NCI-H82 treated with DMSO at 0.1 percent for 48 hours (cell line): ENCODE measurements around the gene EPHA3.

ENCODE experiments used
- DNase-seq: peaks from one replicate; lab custom pipeline; 2025; ENCODE audit not compliant: unreplicated experiment; lab: John Stamatoyannopoulos, UW

EPHA3 gene

DNA sequence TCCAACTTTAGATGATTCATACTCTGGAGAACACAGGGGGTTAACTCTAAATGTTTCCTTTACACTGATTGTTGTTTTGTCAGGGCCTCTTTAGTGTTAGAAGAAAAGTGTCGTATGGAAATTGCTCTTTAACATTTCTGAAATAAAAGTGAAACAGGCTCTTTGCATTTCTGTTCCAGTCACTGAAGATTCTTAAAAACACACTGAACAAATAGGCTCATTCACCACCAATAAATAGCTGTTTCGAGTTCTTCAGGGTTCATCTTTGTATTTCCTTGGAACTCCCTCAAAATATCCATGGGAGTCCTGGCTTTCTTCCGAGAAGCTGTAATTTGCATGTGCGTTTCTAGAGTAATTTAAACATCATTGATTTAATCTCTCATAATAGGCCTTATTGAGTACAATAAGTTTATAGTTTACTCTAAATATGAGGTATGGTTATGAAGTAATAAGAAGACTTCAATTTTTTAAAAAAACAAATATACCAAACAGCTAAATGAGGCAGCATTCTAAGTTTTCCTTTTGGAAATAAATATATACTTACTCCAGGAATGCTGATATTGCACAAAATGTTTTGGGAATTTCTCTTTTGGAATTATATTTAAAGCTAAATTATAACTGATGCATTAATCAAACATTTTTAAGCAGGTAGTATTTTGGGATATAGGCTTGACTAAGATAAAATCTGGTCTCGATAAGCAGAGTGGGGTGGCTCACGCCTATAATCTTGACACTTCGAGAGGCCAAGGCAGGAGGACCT, 327.4 kb downstream of the EPHA3 start:
- no peak for DNase-seq

DNA sequence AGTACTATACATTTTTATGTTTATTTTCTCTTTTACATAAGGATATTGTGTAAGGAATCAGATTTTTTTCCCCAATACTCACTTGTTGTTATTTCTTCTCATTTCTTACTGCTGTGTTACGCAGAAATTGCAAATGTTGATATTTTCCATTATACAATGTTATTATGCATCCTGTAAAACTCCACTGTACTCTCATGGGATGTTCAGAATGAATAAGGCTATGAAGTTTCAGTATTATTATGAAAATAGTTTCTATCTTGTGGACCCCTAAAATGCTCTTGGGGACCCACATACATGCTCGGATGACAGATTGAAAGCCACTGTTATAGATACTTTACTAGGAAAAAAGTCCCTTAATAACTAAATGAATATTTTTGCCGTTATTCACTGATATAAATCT, 329.4 kb downstream of the EPHA3 start:
- DNase-seq: no peak

DNA sequence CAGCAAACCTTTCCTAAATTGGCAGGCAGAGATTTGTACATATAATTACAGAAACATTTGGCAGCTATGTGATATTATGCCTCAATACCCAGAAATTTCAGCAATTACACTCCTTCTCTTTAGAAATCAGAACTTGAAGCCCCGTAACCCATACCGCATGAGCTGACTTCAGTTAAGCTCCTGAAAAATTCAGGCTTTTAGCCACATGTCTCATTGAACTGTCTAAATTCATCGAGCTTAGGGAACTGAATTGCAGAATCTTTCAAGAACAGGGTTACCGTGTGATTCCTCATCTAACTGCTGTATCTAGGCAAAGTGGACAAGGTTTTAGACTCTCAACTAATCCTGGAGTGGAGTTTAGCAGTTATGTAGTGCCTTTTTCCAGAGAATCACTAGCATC, 333.0 kb downstream of the EPHA3 start:
- no peak for DNase-seq

DNA sequence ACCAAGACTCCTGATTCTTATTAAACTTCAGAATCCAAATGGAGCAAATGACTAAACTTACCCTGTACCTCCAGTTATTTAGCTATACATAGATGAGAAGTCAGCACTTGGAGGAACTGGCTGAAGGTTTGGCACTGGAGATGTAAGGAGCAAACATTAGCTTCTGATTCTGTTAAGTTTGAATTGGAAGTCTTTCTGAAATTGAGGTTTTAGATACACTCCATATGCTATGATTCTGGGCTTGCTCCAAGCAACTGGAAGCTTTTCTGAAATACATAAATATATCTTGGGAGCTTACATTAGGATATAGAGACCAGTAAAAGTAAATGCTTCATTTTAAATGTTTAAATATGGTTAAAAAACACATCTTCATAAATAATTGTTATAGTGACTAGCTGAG, 333.7 kb downstream of the EPHA3 start:
- DNase-seq: no peak

DNA sequence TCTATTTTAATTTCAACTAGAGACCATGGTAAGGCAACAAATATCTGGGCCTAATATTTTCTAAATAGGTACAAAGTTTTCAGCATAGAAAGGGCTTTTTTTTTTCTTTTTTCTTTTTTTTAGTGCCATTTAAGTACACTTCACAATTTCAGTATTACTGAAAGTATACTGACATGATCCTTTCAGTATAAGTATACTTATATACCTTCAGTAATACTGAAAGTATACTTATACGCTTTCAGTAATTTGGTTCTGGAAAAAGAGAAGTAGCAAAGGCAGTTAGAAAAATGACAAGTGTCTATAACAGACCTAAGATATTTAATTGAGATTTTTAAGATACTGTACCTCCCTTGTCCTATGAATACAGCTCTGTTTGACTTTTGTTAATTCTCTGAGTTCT, 339.2 kb downstream of the EPHA3 start:
- no peak for DNase-seq

DNA sequence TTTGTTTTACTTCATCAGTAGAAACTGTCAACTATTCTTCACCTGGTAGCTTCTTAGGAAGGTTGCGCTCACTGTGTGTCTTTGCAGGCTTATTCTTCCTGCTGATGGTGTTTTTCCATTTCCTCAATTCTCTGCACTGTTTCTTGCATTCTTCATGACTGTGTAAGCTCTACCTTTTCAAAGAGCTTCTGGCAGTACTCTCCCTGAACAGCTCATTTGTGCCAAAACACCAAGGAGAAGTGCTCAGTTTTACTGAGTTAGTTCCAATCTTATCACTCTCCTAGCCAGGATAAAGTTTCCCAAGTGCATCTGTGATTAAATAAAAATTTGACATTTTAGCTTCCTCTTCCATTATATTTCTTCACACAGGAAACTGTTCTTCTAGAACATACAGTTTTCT, 339.8 kb downstream of the EPHA3 start:
- no peak for DNase-seq

DNA sequence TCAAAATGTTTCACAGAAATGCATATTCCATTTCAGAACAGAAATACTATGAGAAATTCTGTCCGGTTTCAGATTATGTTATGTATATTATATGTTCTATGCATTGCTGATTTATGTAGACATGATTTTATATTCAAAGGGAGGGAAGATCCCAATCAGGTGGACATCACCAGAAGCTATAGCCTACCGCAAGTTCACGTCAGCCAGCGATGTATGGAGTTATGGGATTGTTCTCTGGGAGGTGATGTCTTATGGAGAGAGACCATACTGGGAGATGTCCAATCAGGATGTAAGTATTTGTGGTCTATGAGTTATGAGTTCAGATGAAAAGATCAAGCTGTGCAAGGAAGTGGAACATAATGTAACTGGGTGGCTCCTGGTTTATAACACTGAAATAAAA, 341.7 kb downstream of the EPHA3 start:
- no peak for DNase-seq

DNA sequence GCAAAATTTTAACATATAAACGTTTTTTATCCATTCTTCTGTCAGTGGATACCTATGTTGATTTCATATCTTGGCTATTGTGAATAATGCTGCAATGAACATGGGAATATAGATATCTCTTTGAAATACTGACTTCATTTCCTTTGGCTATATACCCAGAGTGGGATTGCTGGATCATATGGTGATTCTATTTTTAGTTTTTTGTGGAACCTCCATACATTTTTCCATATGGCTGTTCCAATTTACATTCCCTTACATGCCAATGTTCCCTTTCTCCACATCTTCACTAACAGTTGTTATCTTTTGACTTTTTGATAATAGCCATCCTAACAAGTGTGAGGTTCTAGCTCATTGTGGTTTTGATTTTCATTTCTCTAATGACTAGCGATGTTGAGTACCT, 344.6 kb downstream of the EPHA3 start:
- DNase-seq: no peak

DNA sequence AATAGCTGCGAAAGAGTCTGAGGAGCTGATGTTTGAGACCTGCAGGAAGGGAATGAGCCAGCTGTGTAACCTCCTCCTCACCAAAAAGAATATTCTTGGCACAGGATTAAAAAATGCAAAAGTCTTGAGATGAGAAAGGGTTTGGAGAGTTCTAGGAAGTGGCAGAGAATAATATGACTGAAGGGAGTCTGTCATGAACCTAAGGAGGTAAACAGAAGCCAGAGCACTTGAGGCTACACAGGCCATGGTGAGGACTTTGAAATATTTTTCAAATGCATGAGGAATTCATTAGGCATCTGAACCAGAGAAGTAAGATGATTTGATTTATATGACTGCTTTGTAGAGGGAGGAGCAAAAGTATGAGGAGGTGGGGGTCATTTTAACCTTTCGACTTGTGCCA, 347.8 kb downstream of the EPHA3 start:
- no peak for DNase-seq

DNA sequence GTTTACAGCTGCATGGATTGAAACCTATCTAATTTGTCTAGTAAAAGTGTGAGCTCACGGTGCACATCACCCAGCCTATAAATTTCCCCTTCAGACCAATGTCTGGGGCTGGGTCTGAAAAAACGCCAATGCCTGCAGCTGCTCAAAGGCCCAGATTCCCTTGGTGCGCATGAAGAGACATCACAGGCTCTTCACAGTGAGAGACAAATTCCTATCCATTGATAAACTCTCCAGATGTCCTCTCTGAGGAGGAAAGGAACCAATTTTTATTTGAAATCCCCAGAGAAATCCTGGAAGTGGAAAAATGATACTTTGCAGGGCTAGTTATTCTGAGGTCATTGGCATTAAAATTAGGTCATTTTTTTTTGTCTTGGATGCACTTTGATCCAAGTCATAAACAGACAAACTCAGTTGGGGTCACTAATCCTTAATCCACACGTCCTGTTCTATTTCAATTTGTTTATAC, 360.5 kb downstream of the EPHA3 start:
- no peak for DNase-seq

DNA sequence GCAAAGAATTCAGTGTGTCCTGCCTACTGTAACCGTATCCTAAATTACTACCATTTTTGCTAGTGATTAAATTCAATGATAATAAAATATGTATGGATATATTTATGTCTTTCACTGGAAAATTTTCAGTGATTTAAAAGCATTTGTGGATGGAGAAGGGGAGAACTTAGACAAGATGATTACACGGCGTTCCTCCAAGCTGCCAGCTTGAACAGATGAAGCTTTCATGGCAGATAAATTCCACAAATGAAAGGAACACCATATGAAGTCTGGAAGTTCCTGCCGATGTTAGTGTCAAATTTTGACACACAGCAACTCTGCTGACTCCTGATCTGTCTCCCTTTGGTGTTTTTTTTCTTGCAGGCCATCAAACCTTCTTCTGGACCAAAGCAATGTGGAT, 364.7 kb downstream of the EPHA3 start:
- no peak for DNase-seq

DNA sequence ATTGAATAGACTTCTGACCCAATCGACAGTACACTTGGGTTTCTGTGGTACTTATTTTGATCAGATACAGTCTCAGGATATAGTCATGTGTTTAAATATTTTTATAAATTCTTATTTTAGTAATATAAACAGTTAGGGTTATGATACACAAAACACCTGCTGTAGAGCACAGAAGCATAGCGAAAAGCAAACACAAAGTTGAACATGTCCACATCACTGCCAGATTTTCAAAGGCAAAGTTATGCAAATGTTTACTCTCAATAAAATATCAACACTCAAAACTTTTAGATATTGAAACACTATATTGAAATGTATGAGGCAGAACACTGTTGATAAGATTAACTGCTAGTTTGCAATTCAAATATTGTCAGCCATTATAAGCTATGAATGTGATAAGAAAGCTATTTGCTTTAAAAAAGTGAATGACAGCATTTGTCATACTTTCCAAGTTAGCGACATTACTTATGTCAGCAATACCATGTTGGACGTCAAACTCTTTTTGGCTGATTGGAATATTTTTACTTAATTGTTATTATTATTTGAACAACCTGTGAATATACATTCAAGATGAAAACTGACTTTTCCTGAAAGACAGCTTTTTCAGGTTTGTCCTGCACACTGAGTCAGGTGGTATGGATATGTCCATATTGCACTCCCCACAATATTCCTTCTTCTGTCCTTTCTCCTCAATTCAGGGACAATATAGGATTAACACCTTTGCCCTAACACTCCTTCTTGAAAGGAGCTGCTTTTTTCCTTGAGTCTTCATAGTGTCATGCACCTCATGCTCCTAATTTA, 367.1 kb downstream of the EPHA3 start:
- no peak for DNase-seq

DNA sequence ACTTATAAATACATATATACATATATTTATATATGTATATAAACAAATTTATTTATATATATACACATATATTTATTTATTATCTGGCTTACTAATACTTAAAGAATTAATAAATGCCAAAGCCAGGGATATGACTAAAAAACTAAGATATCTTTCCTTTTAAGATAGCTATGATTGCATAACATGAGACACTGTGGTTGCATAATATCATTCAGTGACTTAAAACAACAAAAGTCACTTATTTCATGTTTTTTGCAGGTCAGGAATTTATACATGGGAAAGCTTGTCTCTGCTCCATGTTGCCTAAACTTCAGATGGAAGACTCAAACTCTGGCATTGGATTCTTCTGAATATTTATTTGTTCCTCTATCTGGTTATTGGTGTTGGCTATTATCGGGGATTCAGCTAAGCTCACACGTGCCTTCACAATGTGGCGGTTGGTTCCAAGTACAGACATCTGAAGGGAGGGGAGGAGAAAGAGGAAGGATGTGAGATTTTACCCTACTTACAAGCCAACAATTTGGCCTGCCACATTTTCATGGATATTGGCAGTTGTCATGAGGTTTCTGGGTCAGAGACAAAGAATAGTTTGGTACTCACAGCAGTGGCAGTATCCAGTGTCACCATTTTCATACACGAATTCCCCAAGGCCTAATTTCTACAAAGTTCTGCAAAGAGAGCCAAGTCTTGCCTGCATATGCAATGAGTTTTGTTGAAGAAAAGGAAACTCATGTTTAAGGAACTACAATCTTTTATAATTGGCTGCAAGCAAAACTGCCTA, 381.6 kb downstream of the EPHA3 start:
- no peak for DNase-seq

DNA sequence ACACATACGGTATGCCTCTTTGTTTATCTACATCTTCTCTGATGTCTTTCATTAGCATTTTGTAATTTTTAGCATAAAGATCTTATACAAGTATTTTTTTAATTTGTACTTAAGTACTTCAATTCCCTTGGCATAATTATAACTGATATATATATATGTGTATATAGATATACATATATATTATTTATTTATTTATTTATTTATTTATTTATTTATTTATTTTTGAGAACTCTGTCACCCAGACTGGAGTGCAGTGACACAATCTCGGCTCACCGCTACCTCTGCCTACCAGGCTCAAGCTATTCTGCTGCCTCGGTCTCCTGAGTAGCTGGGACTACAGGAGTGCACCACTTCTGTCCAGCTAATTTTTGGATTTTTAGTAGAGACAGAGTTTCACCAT, 382.7 kb downstream of the EPHA3 start:
- DNase-seq: no peak

DNA sequence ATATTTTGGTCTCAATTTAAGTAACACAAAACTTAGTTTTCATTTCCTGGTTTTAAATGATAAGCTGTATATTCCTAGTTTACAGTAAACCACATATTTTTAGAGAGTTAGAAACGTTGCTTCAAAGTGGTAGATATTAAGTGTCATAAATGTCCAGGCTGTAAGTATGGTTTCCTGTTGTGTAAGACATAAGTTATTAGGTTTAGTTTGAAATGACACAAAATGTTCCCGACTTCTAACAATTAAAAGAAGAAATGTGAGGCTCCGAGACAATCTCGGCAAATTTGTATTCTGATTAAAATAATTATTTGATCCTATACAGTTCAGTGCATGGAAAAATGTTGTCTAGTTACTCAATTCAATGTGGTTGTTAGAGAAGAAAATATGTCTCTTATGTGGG, 387.3 kb downstream of the EPHA3 start:
- no peak for DNase-seq

DNA sequence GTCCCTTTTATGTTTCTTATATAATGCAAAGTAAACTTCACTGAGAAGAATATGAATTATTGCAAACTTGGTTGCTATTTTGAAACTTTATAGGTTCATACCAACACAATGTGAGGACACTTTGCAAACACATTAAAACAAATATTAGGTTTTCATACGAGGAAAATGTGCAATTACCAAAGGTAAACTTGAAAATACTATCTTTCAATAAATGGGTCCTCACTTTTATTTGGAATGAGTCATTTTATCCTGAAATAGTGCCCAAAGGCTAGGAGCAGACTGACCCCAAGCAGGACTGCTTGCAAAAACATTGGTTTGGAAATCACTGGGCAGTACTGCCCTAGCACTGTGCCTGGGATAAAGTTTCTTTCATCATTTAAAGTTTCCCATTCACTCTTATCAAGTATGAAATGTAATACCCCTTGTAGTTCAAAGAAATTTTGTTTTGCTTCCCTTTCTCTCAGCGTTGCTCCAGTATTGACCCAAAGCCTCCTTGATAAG, 396.5 kb downstream of the EPHA3 start:
- DNase-seq: no peak

DNA sequence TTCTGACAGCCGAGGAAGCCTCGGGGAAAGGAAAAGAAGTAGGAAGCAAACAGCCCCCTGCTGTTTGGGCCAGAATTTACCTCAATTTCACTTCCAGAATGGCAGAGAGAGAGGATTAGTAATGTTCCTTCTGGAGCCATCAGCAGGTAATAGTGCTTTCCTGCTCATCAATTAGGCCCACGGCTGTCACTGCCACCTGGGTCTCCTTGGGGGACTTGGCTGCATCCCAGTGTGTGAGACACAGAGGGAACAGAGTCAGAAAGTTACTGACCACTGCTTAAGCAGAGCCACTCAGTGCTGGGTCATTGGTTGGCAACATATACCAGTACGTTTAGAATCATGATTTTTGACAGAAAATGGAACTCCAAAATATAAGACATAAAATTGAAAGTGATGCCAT, 397.0 kb downstream of the EPHA3 start:
- DNase-seq: no peak

DNA sequence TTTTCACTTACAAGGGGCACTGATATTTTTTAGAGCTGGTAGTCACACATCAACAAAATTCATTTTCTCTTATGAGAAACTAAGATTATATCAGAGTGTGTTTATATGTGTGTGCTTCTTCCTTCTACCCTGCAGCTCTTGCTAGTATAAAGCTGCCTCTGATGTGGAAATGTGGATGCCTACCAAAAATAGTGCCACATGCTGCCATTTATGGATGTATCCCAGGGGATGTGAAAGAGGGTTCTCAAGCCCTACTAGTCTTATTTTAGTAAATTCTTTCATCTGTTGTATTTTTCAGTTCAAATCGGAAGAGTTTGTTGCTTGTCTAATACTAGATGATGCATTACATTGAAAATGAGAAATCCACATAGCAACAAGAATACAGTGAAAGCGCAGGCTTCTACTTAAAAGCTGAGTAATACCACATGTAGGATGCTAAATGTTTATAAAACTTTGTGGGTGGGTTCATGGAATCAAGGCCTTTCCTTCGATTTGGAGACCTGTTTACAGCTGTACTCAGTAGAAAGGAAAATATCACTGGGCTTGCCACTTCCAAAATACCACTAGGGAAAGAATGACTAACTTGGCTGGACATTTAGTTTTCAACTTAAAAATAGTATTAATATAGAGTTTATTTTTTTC, 399.2 kb downstream of the EPHA3 start:
- no peak for DNase-seq

DNA sequence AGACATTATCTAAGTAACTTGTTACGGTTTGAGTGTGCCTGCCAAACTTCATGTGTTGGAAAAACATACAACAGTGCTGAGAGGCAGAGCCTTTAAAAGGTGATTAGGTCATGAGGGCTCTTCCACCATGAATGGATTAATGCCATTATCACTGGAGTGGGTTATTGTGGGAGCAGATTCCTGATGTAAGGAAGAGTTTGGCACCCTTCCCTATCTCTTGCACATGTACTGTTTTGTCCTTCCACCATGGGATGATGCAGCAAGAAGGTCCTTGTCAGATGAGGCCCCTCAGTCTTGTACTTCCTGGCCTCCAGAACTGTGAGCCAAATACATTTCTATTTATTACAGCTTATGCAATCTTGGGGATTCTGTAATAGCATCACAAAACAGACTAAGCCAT, 413.9 kb downstream of the EPHA3 start:
- DNase-seq: no peak

DNA sequence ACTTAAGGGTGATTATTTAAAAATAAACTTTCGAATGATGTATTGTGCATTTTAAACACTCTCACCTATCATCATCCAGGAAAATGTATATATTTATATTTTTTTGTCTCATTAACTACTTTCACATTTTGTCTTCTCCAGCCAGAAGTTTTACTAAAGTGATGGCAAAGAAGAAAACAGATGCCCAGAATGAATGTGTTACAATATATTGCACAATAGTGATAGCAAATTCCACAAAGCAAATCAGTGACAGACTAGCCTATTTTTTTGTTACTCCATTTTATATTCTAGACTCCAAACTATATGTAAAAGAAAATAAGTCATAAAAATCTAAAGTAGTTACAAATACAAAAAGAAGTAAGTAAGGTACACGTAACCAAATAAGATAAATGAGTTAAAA, 414.7 kb downstream of the EPHA3 start:
- DNase-seq: no peak

DNA sequence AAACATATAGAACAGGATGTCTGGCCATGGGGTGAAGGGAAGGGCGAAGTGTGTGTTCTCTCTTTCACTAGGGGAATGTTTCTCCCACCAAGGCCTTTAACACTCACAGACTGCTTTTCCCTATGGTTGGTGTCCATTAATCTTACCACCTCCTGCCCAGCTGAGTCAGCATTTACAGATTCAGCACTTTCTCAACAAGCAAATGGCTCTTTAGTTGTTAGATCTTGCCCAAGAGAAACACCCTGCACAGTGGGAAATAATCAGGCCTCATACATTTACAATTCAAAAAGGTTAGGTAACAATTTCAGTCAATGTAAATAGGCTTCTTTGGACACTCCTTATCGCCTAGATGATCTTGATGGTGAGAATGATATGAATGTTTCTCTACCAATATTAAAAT, 418.2 kb downstream of the EPHA3 start:
- DNase-seq: no peak
